Activated naive CD8-positive, alpha-beta T cell treated with anti-CD3 and anti-CD28 coated beads, Interleukin-2, amount 50 U/mL, for 16 hours (primary cell): Measurements from ENCODE around the gene TMEM151B.

Experiments used
- DNase-seq: peaks from one replicate; pipeline ENCODE4 v3.0.0-alpha.2; 2020; ENCODE audit warnings: low read depth, low spot score

TMEM151B gene

GRCh38 chr6:44250718-44251123 is 19.5 kb upstream of the TMEM151B start:
- DNase-seq = no peak

DNA sequence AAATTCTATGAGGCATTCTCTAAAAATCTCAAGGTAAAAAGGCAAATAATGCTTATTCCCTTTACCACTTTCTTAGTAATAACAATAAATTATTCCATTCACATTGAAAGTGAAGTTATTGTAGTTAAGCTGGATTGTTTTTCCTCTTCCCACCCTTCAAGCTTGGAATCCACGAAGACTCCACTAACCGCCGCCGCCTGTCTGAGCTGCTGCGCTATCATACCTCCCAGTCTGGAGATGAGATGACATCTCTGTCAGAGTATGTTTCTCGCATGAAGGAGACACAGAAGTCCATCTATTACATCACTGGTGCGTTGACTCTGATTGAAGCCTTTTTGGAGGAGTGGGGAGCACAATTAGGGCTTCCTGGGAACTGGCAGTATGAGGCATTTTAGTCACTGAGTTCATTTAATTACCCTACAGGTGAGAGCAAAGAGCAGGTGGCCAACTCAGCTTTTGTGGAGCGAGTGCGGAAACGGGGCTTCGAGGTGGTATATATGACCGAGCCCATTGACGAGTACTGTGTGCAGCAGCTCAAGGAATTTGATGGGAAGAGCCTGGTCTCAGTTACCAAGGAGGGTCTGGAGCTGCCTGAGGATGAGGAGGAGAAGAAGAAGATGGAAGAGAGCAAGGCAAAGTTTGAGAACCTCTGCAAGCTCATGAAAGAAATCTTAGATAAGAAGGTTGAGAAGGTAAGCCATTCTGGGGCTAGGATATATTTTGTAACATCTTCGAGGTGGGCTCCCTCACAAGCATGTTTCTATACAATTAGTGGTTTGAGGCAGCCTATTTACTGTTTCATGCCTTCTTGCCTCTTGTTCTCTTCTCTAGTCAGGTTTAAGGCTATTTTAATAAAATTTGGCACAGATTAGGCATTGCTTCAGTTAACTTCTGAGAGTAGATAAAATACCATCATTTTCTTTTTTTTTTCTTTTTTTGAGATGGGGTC is 18.4 kb upstream of the TMEM151B start:
- no peak for DNase-seq

GRCh38 chr6:44253307-44254101 is 16.7 kb upstream of the TMEM151B start:
- no peak for DNase-seq

- no peak for DNase-seq
Measured at GRCh38 chr6:44254191-44255104, 15.8 kb upstream of the TMEM151B start.

- no peak for DNase-seq
Measured at GRCh38 chr6:44255105-44255808, 15.0 kb upstream of the TMEM151B start.

DNA sequence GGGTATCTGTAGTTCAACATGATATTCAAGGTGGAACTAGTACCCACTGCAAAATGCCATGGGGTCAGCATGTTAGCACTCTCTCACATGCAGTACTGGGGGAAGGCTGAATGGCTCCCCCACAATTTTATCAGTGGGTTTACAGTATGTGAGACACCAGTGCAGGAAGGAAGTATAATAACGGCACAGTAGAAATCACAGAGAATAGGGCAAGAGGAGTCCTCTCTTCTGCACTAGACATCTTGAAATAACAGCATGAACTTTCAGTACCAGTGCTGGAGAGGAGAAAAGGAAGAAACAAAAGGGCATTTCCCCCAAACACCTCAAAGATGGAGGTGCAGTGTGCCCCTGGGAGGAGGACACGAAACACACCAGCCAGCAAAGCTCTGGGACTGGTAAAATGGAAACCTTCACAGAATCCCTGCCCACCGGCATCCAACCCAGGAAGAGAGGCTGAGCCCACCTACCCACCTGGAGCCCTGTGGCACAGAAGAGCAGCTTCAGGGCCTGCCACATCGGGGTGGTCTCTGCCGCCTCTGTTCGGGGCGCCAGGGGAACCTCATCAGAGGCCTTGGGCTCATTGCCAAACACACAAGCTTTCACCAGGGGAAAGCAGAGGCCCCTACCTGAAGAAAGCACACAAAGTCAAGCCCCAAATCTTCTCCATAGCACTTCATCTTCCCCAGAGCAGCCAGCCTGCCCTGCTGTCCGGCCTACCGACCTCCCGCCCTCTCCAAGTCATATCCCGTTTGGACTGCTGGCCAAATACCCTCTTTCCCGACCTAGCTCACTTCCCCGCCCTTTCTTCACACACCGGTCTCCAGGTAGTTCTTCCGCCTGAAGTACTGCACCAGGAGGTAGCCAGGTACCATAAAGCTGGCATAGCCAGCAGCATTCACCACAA is 14.1 kb upstream of the TMEM151B start:
- DNase-seq = no peak

DNA sequence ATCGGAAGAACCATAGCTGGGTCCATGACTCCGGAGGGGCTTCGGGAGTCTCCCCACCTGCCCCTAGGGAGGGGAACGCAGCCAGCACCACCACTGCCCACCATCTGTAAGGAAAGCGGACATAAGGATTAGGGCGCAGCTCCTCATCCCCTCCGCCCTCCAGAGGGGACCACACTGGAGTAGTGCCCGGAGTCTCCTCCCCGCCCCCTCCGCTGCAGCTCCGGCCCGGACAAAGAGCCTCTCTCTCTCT is 13.6 kb upstream of the TMEM151B start:
- DNase-seq = no peak

DNA sequence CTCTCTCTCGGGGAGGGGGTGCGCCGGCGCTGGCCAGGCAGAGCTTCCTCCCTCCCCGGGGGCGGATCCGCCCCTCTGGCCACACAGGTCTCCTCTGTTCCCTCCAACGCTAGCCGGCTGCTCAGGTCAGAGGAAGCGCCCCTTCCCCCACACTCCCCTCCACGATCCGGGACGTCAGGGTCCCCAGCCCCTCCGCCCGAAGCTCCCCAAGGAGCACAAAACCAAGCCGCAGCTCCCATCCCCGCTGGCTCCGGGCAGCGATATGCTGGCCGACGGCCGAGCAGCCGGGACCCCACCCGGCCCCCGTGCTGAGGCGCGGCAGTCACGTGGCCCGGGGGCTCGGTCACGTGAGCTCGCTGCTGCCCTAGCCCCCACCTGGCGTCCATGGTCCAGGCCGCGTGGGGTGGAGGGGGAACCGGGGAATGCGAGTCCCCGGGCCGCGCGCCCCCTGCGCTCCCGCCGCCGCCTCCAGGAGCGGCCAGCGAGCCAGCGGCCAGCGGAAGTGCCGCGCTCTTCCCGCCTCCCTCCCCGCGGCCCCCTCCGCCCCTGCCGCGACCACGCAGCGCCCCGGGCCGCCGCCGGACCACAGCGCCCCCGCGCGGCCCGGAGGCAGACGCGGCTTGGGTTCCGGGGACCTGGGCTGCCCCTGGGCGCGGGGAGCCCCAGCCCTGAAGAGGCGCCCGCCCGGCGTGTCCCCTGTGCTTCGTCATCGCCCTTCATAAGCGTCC is 13.1 kb upstream of the TMEM151B start, which contains the start of gene SLC35B2:
Gene SLC35B2 (minus strand): TSS at position 504 of the 728 bp plus-strand sequence. CDS start 118 bp downstream, at position 386.
- DNase-seq = no peak

DNA sequence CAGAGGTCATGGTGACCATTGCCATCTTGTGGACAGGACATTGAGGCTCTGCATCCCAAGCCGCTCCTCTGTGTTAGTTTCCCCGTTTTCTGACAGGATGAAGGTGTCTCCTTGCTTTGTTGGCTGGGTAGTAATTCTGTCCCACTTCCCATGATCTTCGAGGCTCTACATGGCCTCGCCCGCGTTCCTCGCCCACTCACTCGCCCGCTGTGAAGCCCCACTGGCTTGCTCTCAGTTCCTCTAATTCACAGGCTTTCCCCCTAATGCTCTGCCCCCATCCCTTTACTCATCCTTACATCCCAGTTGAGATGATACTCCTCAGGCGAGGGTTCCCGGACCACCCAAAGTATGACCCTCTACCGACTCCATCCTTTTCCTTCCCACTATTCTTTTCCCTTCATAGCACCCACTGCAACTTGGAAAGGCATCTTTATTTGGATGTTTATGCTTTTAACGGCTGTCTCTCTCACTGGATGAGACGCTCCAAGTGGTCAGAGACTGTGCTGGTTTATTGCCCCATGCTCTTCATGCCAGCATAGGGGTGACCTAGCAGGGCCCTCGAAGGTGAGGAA is 12.4 kb upstream of the TMEM151B start:
- no peak for DNase-seq

DNA sequence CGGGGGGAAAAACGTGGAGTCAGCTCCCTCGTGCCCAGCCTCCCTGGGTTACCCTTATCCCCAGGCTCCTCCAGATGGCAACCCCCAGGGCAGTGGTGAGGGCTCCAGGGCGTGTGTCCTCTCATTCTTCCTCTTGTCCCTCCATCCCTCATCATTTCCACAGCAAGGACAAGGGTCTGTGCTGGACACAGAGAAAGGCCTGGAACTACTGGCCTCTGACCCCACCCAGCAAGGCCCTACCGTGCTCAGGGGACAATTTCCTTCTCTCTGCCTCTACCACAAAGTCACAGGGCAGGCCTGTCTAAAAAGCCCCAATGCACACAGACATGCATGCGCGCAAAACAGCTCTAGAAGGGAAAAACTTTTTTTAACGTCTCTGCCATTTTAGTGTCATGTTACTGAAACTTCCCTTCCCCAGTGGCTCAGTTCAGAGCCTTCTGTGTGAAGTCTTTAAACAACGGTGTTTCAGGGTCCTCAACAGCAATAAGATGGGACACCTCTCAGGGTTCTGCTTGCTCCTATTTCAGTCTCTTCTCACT is 11.9 kb upstream of the TMEM151B start:
- no peak for DNase-seq

- no peak for DNase-seq
Measured at GRCh38 chr6:44258921-44259320, 11.3 kb upstream of the TMEM151B start.

GRCh38 chr6:44260011-44260410 is 10.2 kb upstream of the TMEM151B start:
- DNase-seq = no peak

GRCh38 chr6:44260451-44261297 is 9.6 kb upstream of the TMEM151B start:
- no peak for DNase-seq

DNA sequence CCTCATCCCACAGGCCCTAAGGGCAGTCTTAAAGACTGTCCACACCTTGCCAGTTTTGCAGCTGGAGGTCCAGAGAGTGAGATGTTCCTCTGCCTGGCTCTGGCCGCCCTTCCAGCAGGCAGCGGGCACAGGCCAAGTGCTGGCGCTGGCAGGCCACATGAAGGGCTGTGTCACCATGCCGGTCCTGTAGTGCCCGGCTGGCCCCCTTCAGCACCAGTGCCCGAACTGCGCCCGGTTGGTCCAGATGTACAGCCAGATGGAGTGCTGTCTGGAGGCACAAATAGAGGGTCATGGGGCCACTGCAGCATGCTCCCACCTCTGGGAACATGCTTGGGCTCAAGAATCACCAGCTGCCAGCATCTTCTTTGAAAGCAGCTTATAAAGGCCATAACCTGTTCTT is 8.7 kb upstream of the TMEM151B start:
- DNase-seq = no peak

- DNase-seq = no peak
Measured at GRCh38 chr6:44262467-44263353, 7.5 kb upstream of the TMEM151B start.

- no peak for DNase-seq
Measured at GRCh38 chr6:44263354-44264100, 6.7 kb upstream of the TMEM151B start.
